GM21529 (cell line): ENCODE results near the gene CELA2B.
"Not testable (repeated sequence)": the region's sequence is repeated elsewhere in the genome, so short reads cannot be mapped to it uniquely, and the experiment has no call there.

Experiments
- ATAC-seq: cut with Tn5 transposase; IDR thresholded peaks from one replicate; pipeline ENCODE4 v1.9.1; 2021; ENCODE audit not compliant: unreplicated experiment

Gene CELA2B

GRCh38 chr1:15465674-15466073 is 10.2 kb upstream of the CELA2B start:
- no peak for ATAC-seq

GRCh38 chr1:15466955-15467625 is 8.8 kb upstream of the CELA2B start:
- not testable (repeated sequence) for ATAC-seq

GRCh38 chr1:15468145-15468544 is 7.8 kb upstream of the CELA2B start:
- ATAC-seq, result no peak

- ATAC-seq, result no peak
These were observed 6.5 kb upstream of the CELA2B start for GRCh38 chr1:15469361-15469760.

GRCh38 chr1:15469821-15470448 is 6.0 kb upstream of the CELA2B start:
- not testable (repeated sequence) for ATAC-seq

GRCh38 chr1:15471067-15471466 is 4.8 kb upstream of the CELA2B start:
- not testable (repeated sequence) for ATAC-seq

- not testable (repeated sequence) for ATAC-seq
These were observed 4.2 kb upstream of the CELA2B start for GRCh38 chr1:15471723-15472122.

GRCh38 chr1:15472587-15472986 is 3.3 kb upstream of the CELA2B start:
- no peak for ATAC-seq

- ATAC-seq, result no peak
These were observed 1.0 kb downstream of the CELA2B start for GRCh38 chr1:15476927-15477326.

- no peak for ATAC-seq
These were observed 1.8 kb downstream of the CELA2B start for GRCh38 chr1:15477646-15478212.

GRCh38 chr1:15479654-15480347 is 3.9 kb downstream of the CELA2B start:
- no peak for ATAC-seq

GRCh38 chr1:15482455-15482854 is 6.6 kb downstream of the CELA2B start:
- ATAC-seq, result not testable (repeated sequence)

- not testable (repeated sequence) for ATAC-seq
These were observed 7.2 kb downstream of the CELA2B start for GRCh38 chr1:15482983-15483543.

GRCh38 chr1:15483971-15484370 is 8.1 kb downstream of the CELA2B start:
- ATAC-seq, result no peak

GRCh38 chr1:15484443-15484842 is 8.5 kb downstream of the CELA2B start:
- ATAC-seq, result not testable (repeated sequence)

GRCh38 chr1:15485636-15486035 is 9.7 kb downstream of the CELA2B start:
- ATAC-seq, result no peak

GRCh38 chr1:15486844-15487610 is 11.1 kb downstream of the CELA2B start:
- not testable (repeated sequence) for ATAC-seq

- no peak for ATAC-seq
These were observed 12.5 kb downstream of the CELA2B start for GRCh38 chr1:15488371-15488770.

- ATAC-seq, result no peak
These were observed 13.3 kb downstream of the CELA2B start for GRCh38 chr1:15489052-15489736.

- ATAC-seq, result not testable (repeated sequence)
These were observed 15.1 kb downstream of the CELA2B start for GRCh38 chr1:15491010-15491409.
